H1 (cell line): Measurements from ENCODE around the gene ANKRD9. TPM values are rescaled to one million over a fixed set of nuclear protein-coding genes. Genes with fewer than 3 reads are reported as not detected.
A peak's percentile ranks its signal among the peaks of the same experiment; 100 is the strongest.

ENCODE experiments used
- CBX5 ChIP-seq: fragments of 300-800, 300-1000 bp; sonication (generic); IDR thresholded peaks from 2 replicates; pipeline ENCODE4 v1.7.1; 2016; ENCODE audit warnings: antibody characterized with exemption, low read length, low read depth
- TAF1 ChIP-seq: IDR thresholded peaks from 2 replicates; pipeline ENCODE4 v1.6.1; 2011; ENCODE audit warnings: mild to moderate bottlenecking, low read depth, low read length
- polyA plus RNA-seq, 7 experiments: library from polyadenylated mRNA; depleted of rRNA in 3 of 7; stranded (reverse) in 5 of 7; unstranded in 2 of 7; fragments of >200 nt in 5 of 7; fragments of 200-250 nt in 2 of 7; gene quantifications; 1 replicate in 5 of 7; 2 replicates in 1 of 7; 4 replicates in 1 of 7; pipeline versions ENCODE4 v1.2.1 to v1.2.3, GENCODE V29; 2011 to 2013; ENCODE audit warnings: missing spikeins in 2 of 7, mixed read lengths in 2 of 7
- total RNA-seq: library from RNA; stranded (reverse); fragmentation: NEBNext Ultra II Directional; extraction: Animal tissue kit (Norgen Biotek cat#: 25700); gene quantifications from 2 replicates; pipeline ENCODE4 v1.2.1, GENCODE V29; 2021
- TF ChIP-seq, protein P1 (sequence below): fragments of 300-600 bp; sonication (generic); IDR thresholded peaks from 2 replicates; pipeline ENCODE4 v1.7.1; 2012; ENCODE audit warnings: low read length, moderate library complexity, mild to moderate bottlenecking, inconsistent platforms; ENCODE audit not compliant: insufficient replicate concordance
- TF ChIP-seq, protein P2 (sequence below), 3 experiments: IDR thresholded peaks; 1 replicate in 2 of 3; 2 replicates in 1 of 3; pipeline versions ENCODE4 v1.5.1 to v1.6.1; 2011; ENCODE audit warnings: low read length in 3 of 3, mild to moderate bottlenecking in 3 of 3, inconsistent platforms in 2 of 3, low read depth in 1 of 3, moderate library complexity in 1 of 3; ENCODE audit not compliant: insufficient read depth in 1 of 3; ENCODE audit errors: control extremely low read depth in 1 of 3

ANKRD9 gene
- total and polyA plus RNA-seq, 2 of the 8 experiments (the other 6 are each of a cell fraction or from before 2014, with no cell fraction given) = 37.0 to 41.8 TPM

DNA sequence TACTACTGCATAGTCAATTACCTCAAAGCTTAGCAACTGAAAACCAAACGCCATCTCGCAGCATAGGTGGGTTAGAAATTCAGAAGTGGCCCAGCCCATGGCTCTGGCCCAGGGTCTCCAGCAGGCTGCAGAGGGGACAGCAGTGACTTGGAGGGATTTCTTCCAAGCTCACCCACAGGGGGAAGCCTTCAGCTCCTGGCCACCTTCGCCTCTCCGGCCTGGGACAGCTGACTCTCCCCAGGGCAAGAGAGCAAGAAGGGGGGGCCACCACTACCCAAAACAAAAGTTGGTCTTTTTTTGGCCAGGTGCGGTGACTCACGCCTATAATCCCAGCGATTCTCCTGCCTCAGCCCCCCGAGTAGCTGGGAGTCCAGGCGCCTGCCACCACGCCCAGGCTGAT lies 32.2 kb upstream of the ANKRD9 start (continued):
- TF ChIP-seq, protein P1, sequence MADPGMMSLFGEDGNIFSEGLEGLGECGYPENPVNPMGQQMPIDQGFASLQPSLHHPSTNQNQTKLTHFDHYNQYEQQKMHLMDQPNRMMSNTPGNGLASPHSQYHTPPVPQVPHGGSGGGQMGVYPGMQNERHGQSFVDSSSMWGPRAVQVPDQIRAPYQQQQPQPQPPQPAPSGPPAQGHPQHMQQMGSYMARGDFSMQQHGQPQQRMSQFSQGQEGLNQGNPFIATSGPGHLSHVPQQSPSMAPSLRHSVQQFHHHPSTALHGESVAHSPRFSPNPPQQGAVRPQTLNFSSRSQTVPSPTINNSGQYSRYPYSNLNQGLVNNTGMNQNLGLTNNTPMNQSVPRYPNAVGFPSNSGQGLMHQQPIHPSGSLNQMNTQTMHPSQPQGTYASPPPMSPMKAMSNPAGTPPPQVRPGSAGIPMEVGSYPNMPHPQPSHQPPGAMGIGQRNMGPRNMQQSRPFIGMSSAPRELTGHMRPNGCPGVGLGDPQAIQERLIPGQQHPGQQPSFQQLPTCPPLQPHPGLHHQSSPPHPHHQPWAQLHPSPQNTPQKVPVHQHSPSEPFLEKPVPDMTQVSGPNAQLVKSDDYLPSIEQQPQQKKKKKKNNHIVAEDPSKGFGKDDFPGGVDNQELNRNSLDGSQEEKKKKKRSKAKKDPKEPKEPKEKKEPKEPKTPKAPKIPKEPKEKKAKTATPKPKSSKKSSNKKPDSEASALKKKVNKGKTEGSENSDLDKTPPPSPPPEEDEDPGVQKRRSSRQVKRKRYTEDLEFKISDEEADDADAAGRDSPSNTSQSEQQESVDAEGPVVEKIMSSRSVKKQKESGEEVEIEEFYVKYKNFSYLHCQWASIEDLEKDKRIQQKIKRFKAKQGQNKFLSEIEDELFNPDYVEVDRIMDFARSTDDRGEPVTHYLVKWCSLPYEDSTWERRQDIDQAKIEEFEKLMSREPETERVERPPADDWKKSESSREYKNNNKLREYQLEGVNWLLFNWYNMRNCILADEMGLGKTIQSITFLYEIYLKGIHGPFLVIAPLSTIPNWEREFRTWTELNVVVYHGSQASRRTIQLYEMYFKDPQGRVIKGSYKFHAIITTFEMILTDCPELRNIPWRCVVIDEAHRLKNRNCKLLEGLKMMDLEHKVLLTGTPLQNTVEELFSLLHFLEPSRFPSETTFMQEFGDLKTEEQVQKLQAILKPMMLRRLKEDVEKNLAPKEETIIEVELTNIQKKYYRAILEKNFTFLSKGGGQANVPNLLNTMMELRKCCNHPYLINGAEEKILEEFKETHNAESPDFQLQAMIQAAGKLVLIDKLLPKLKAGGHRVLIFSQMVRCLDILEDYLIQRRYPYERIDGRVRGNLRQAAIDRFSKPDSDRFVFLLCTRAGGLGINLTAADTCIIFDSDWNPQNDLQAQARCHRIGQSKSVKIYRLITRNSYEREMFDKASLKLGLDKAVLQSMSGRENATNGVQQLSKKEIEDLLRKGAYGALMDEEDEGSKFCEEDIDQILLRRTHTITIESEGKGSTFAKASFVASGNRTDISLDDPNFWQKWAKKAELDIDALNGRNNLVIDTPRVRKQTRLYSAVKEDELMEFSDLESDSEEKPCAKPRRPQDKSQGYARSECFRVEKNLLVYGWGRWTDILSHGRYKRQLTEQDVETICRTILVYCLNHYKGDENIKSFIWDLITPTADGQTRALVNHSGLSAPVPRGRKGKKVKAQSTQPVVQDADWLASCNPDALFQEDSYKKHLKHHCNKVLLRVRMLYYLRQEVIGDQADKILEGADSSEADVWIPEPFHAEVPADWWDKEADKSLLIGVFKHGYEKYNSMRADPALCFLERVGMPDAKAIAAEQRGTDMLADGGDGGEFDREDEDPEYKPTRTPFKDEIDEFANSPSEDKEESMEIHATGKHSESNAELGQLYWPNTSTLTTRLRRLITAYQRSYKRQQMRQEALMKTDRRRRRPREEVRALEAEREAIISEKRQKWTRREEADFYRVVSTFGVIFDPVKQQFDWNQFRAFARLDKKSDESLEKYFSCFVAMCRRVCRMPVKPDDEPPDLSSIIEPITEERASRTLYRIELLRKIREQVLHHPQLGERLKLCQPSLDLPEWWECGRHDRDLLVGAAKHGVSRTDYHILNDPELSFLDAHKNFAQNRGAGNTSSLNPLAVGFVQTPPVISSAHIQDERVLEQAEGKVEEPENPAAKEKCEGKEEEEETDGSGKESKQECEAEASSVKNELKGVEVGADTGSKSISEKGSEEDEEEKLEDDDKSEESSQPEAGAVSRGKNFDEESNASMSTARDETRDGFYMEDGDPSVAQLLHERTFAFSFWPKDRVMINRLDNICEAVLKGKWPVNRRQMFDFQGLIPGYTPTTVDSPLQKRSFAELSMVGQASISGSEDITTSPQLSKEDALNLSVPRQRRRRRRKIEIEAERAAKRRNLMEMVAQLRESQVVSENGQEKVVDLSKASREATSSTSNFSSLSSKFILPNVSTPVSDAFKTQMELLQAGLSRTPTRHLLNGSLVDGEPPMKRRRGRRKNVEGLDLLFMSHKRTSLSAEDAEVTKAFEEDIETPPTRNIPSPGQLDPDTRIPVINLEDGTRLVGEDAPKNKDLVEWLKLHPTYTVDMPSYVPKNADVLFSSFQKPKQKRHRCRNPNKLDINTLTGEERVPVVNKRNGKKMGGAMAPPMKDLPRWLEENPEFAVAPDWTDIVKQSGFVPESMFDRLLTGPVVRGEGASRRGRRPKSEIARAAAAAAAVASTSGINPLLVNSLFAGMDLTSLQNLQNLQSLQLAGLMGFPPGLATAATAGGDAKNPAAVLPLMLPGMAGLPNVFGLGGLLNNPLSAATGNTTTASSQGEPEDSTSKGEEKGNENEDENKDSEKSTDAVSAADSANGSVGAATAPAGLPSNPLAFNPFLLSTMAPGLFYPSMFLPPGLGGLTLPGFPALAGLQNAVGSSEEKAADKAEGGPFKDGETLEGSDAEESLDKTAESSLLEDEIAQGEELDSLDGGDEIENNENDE = no peak
- TF ChIP-seq TAF1 (no peak), CBX5 (no peak)
- TF ChIP-seq, protein P2, sequence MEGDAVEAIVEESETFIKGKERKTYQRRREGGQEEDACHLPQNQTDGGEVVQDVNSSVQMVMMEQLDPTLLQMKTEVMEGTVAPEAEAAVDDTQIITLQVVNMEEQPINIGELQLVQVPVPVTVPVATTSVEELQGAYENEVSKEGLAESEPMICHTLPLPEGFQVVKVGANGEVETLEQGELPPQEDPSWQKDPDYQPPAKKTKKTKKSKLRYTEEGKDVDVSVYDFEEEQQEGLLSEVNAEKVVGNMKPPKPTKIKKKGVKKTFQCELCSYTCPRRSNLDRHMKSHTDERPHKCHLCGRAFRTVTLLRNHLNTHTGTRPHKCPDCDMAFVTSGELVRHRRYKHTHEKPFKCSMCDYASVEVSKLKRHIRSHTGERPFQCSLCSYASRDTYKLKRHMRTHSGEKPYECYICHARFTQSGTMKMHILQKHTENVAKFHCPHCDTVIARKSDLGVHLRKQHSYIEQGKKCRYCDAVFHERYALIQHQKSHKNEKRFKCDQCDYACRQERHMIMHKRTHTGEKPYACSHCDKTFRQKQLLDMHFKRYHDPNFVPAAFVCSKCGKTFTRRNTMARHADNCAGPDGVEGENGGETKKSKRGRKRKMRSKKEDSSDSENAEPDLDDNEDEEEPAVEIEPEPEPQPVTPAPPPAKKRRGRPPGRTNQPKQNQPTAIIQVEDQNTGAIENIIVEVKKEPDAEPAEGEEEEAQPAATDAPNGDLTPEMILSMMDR (IDR thresholded peaks at IDR 0.05; ENCODE audit: control extremely low read depth in 1 of 3, insufficient read depth in 1 of 3, low read depth in 1 of 3, low read length in 3 of 3) = peak in 2 of 3 experiments; percentile 39 to 43; a peak in 3 of 4 replicates
- TF ChIP-seq, all 59 proteins: peak for 2
